GM12892 (cell line): ENCODE data around the gene ZMYND12.
A peak's percentile ranks its signal among the peaks of the same experiment; 100 is the strongest.

Source experiments
- DNase-seq: peaks from one replicate; pipeline ENCODE4 v3.0.0; 2011; ENCODE audit not compliant: insufficient read length
- FAIRE-seq: peaks from 2 replicates; lab custom pipeline; 2011; peaks lifted over from hg19 to GRCh38; lab: Jason Lieb, UNC
- POLR2A ChIP-seq: IDR thresholded peaks from 2 replicates; pipeline ENCODE4 v1.6.1; 2011; ENCODE audit warnings: low read depth, low read length, control low read depth
- POLR2AphosphoS5 ChIP-seq: IDR thresholded peaks from 2 replicates; pipeline ENCODE4 v1.6.1; 2011; ENCODE audit warnings: low read depth, low read length, control low read depth
- TAF1 ChIP-seq: IDR thresholded peaks from 2 replicates; pipeline ENCODE4 v1.6.1; 2011; ENCODE audit warnings: low read depth, mild to moderate bottlenecking, control low read depth, low read length, borderline replicate concordance

ZMYND12 gene

DNA sequence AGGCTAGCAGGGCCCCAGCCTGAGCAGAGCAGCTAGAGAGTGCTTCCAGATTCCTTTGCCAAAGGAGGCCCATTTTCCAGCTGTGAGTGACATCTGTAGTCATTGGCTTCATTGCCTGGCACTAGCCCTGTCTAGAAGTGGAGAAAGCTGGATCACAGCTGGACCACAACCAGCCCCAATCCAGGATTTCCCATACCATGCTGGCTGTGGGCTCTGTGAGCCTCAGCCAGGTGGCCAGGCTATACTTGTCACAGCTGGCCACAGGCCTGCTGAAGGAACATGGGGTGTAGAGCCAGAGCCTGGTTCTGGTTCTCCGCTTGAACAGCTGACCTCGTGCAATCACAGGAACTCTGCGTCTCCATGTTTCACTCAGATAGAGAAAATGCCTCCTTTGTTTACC is 38.7 kb downstream of the ZMYND12 start:
- no peak for TF ChIP-seq TAF1
- TF ChIP-seq POLR2AphosphoS5 = no peak
- no peak for TF ChIP-seq POLR2A
- FAIRE-seq (no peak), DNase-seq (no peak)

GRCh38 chr1:42414551-42415496 is 41.0 kb downstream of the ZMYND12 start:
- no peak for FAIRE-seq

GRCh38 chr1:42403880-42404400 is 51.9 kb downstream of the ZMYND12 start:
- no peak for DNase-seq
- FAIRE-seq = no peak
- TF ChIP-seq POLR2A (no peak), TAF1 (no peak), POLR2AphosphoS5 (no peak)

More at GRCh38 chr1:42414551-42415496, 41.0 kb downstream of the ZMYND12 start:
- TF ChIP-seq POLR2A (no peak), TAF1 (no peak), POLR2AphosphoS5 (no peak)
- no peak for DNase-seq

GRCh38 chr1:42399315-42400100 is 56.3 kb downstream of the ZMYND12 start:
- FAIRE-seq = no peak

DNA sequence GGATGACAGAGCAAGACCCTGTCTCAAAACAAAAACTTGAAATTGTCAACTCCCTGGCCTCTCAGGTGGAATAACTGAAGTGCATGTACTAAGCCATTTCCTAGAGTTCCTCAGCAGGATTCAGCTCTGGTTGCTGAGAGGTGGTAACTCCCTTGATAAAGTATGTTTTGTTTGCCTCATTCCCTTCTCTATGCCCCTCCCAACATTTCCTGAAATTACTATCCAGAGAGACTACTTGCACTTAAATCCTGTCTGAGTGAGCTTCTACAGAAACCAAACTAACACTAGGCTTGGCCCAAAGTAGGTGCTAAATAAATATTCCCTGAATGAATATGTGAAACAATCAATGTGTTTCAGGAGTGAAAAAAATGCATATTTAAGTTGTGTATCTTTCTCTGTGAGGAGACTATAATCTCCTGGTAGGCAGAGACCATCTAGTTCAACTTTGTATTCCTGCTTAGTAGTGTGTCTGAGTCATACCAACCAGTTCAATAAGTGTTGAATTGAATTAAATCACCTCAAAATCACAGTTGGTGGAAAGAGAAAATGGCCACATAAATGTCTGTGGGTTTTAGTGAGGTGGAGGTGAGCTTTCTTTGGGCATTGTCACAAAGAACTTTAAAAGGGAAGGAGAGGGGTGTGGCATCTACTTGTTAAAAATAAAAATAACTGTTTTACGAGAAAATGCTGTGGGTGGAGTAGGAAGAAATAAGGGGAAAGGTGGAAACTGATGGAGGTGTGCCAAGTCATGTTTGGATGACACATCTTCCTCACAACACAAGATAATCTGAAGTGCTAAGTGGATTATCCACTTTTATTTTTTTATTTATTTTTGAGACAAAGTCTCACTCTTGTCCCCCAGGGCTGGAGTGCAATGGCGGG is 62.6 kb downstream of the ZMYND12 start:
- no peak for TF ChIP-seq POLR2A
- TF ChIP-seq TAF1 = no peak
- no peak for TF ChIP-seq POLR2AphosphoS5
- DNase-seq (no peak), FAIRE-seq (no peak)

More at GRCh38 chr1:42399315-42400100, 56.3 kb downstream of the ZMYND12 start:
- DNase-seq = no peak
- TF ChIP-seq TAF1 = no peak
- no peak for TF ChIP-seq POLR2AphosphoS5
- no peak for TF ChIP-seq POLR2A

DNA sequence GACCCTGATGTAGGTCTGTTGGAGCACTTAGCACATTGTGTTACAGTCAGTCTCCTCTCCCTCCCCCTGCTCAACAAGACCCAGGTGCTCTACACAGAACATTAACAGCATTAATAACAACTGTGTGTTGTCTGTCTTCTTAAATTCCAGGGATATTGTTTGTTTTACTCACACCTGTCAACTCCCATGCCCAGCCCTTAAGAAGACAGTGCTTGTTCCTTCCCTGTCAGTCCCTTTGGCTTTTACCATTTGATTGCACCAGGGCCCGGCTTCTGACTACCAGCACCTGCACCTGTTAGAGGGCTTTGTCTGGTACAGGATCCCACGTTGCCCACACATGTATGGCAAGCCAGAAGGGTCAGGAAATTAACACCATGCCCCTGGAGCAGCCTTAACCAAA is 63.6 kb downstream of the ZMYND12 start:
- TF ChIP-seq POLR2A (no peak), POLR2AphosphoS5 (no peak), TAF1 (no peak)
- DNase-seq (no peak), FAIRE-seq (no peak)

- FAIRE-seq (no peak), DNase-seq (no peak)
- TF ChIP-seq POLR2AphosphoS5 (no peak), POLR2A (no peak), TAF1 (no peak)
Measured at GRCh38 chr1:42386051-42386450, 69.8 kb downstream of the ZMYND12 start.

- no peak for FAIRE-seq
Measured at GRCh38 chr1:42385283-42385682, 70.5 kb downstream of the ZMYND12 start.

DNA sequence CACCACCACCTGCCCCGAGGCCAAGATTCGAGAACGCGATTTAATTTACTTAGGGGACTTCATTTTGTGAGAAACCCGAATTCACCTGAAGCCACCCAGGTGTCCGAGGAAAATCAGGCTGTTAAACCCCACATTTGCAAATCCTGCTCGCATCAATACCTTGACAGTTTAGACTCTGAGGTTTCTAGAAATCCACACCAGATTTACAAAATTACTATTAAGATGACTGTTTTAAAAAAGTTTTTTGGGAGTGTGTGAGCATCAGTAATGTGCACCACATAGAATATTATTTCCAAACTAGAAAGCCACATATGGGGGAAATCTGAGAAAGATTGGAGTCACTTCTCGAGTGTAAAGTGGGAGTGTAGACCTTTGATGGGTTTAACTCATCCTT is 74.5 kb downstream of the ZMYND12 start:
- TF ChIP-seq POLR2A (no peak), POLR2AphosphoS5 (no peak), TAF1 (no peak)
- DNase-seq = no peak

More at GRCh38 chr1:42385283-42385682, 70.5 kb downstream of the ZMYND12 start:
- no peak for DNase-seq
- TF ChIP-seq POLR2A (no peak), POLR2AphosphoS5 (no peak), TAF1 (no peak)

GRCh38 chr1:42380586-42381279 is 75.1 kb downstream of the ZMYND12 start, which contains the start of gene RIMKLA:
RIMKLA (plus strand) TSS chr1:42380792; CDS start chr1:42380935, 143 bp downstream.
- no peak for TF ChIP-seq POLR2AphosphoS5
- peak; percentile 86 for FAIRE-seq
- DNase-seq = peak; percentile 77

More for the DNA sequence above, 74.5 kb downstream of the ZMYND12 start:
- FAIRE-seq = no peak
